HG03558 (cell line): ENCODE results near the gene DPT.

Experiments
- ATAC-seq: cut with Tn5 transposase; IDR thresholded peaks from one replicate; pipeline ENCODE4 v1.9.1; 2021; ENCODE audit warnings: moderate number of reproducible peaks; ENCODE audit not compliant: unreplicated experiment; ENCODE audit errors: extremely low read depth

DPT gene

DNA sequence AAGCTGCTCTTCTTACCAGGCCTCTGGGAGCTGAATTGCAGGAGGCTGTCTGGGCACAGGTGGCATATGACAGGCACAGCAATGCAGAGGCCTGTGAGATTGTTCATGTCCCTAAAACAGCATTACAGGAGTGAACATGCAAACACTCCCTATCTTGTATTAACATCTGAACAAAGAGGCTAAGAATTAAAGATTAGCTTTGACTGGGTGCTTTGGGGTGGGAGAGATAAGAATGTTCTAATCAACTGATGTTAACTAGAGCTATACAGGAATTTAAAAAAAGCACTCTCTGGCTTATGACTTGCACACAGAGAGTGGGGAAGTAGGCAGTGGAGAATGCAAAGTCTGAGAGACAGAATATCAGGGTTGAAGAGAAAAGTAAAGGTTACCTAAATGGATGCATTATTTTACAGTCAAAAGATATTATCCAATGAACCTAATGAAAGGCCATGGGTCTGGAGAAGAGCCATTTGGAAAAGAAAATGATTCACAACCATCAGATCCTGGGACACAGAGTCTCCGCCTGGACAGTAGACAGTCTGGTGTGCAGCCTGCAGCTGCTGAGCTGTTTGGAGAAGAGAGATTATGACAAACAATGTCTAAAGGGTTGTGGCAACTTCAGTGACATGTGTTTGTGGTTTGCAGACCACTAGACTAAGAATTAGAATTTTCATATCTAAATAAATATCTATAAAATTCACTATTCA, 20.2 kb downstream of the DPT start:
- ATAC-seq, result no peak

DNA sequence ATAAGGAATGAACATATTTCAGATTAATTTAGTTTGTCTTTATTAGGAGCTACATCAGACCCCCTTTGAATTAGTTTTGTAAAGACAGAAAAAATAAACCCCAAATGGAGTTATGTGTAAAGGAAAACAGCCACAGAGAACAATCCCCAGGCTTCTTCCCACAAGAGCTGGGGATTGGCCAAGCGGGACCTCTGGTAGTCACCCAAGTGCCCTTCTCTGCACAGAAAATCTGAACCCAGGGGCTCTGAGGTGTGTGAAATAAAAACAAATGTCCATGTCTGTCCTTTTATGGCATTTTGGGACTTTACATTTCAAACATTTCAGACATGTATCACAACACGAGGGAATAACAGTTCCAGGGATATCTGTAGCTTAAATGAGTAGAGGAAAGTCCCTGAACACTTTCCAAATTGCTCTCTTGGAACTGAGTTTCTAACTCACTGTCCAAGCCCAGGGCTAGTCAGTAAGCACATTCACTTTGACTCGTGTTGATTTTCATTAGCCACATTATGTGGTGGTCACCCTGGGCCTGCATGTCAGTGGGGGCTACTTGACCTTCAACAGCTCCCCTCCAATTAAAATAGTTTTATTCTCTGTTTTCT, 22.5 kb downstream of the DPT start:
- no peak for ATAC-seq

DNA sequence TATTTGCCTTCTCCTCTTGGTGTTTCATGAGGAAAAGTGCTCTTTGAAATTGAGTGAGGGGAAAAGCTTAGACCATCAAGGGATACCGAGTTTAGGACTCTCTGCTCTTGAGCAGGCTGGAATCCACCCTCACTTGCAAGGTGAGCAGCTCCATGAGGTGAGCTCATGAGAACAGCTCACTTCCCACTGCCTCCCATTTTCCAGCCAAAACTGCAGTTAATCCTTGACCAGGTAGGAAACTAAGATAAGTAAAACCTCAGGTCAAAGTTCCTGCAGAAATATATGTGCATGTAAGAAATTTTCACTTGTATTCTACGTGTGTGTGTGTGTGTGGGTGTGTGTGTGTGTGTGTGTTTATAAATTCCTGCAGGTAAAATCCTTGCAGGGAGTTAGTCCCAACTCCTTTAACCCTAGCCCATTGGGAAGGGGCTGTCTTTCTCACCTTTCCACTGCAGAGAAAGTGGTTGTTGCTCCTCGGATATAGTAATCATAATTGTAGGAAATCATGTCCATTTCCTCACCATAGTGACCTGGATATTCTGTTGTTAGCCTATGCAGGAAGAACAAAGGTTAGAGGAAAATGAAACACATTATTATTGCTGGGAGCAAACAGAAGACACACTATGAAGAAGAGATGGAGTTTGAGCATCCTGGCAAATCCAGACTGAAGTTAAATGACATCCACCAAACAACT, 28.3 kb downstream of the DPT start:
- no peak for ATAC-seq

DNA sequence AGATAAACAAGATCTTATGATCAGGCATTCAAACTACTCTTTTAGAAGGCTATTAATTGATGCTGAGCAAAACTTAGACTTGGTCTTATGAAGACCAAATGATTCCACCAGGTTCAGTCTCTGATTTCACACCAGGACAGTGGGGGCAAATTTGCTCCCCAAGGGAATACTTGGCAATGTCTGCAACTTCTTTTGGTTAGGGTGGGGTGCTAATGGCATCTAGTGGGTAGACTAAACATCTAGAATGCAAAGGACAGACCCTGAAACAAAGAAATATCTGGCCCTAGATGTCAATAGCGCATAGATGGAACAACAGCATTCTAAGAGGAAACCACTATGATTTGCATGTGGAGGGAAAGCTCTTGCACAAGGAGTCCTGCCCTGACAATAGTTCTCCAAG, 30.6 kb downstream of the DPT start:
- no peak for ATAC-seq

DNA sequence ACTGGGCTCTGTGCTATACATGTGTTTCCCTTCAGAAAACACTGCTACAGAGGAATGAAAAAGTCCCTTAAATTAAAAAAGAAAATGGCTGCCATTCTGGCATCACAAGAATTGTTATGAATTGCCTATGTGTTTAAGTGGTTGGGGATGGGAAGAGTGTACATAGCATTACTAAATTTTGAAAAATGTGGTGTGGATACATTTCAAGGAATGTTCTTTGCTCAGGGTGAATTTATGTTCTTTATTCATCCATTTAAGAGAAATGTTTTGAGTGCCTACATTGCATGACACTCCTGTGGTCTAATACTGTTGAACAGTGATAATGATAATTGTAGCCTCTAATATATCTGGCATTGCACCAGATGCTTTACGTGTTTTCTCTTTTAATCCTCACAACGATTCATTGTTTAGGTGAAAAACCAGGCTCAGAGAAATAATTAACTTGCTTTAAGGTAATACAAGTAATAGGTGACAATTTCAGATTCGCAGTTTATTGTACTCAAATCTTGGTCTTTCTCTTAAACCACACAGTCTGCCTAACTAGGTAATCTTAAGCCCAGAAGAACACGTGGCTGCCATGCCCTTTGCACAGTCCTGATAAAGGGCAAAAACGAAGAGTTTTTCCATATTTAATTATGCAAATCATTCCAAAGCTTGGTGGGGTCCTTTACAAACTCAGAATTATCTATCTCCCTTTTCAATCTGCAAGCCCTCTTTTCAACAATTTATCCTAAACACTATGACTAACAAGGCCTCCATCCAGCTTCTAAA, 31.5 kb downstream of the DPT start:
- ATAC-seq, result no peak

DNA sequence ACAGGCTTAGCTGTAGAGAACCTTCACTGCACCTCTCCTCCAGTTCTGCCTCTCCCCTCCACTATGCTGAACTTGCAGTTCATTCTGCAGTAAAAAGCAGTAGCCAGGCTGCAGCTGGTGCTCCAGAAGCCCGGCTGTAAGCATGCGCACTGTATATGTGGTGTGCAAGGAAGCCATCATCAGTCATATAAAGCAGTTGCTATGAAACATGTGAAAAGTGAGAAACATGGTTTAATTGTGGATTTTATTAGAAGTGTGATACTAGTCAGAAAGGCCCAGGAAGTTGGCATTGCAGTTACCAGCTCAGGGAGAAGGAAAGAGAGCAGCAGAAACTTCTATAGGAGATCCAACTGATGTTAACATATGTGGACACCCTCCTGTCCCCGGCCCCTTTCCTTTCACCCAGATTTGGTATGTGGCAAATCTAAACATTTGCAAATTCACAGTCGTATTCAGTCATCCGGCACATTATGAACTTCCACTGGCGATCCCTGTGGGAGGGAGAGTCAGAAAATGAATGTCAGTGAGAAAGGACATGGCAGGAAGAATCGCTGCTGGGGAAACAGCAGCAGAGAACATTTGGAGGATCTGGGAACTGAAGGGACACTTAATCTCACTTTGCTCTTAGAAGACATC, 32.8 kb downstream of the DPT start:
- ATAC-seq, result no peak

DNA sequence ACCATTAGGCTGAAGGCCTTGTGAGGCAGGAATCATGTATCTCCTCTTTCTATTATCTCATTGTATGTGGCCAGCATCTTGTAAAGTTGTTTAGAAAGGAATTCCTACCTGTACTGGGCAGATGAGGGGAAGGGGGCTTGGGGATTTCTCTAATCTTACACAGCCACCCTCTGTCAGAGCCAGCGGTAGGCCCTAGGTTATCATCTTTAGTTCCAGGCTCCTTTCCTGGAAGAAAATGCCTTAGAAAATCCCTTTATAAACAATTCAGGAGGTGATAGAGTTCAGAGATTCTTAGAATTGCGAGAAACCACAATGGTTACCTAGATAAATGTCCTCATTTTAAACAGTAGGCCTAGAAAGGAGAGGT, 35.2 kb downstream of the DPT start:
- ATAC-seq, result no peak

DNA sequence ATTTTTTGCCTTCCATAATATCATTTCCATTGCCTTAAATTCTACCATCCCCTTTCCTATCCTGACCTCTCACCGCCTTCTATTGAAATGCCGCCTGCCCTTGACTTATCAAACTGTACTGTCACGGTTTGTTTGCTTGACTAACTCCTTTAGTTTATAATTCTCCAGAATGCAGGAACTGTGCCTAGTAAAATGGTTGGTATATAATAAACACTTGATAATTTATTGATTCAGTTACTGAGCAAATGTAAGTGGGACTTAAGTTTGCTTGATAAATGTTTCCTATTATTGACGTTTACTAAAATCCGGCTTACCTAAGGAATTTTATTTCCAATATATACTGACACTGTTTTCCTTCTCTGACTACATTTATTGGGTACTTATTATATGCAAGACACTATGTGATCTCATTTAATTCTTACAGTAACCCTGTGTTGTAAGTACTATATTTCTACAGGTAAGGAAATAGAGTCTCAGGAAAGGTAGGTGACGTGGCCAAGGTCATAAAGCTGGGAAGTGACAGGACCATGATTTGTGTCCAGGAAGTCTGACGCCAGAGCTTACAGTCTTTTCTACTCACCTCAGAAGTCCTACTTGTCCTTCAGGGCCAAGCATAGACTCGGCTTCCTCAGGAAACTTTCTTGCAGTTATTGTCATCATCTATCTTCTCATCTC, 35.7 kb downstream of the DPT start:
- no peak for ATAC-seq

DNA sequence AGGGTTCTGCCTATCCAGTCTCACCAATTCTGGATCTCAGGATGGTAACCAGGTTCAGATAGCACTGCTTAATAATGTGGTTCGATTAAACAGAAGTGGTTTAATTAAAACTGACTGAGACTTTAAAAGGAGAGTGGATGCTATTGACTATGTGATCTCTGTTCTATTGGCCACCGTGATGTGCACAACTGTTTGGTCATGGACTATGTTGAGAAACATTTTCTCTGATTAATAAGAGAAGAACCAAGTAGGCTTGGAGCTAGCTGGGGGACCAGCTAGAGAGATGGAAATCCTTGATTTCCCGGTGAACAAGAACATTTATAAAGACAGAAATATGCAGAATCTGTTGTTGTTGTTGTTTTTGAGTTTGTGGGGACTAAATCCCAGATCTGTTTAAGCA, 36.5 kb downstream of the DPT start:
- no peak for ATAC-seq

DNA sequence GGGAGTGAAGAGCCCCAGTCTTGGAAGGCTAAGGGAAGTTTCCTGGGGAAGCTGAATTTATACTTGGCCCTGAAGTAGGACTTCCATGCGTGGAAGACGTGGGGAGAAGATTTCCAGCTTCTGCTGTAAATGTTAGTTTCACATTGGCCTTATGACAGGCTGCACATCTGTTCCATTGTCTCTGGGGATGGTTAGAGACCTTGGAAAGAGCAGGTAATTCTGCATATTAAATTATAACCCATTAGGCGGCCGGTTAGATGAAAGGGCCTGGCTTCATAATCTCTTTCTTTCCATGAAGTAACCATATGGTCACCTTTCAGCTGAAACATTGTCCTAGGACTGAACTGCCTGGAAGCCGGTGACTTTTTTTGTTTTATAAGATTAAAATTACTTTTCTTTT, 37.5 kb downstream of the DPT start:
- no peak for ATAC-seq

DNA sequence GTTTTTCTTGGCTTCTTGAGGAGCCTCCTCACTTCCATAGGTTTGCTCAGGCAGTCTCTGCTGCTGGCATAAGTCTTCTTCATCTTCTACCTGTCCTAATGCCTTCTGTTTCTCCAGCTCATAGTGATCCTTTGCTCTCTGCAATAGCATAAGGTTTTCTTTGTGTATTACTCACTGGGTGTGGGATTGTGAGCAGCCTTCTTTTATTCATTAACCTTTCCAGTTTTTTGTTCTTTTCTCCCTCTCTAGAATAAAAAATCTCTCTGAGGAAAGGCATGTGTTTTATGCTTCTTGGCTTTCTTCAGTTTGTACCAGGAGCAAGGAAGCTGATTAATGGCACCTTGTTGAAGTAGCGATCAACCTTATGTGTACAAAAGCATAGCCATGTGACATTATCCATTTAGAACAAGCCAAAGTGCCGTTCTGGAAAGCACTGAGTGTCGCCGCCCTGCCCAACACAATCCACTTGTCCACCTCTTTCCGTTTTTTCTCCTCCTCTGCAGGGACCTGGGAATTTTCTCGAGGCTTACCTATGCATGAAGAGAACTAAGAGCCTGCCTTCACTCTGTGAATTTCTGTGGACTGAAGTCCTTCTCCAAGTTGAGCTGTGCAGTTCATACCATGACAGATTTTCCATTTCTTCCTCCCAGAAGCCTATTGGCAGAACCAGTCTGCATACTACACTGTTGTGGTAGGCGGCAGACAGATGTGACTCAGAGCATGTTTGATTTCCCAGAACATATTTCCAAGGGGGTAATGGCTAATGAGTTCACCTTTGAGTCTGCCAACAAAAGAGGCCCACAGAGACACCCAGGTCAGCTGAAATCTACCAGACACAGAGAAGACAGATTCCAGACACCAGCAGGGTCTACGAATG, 39.0 kb downstream of the DPT start:
- ATAC-seq, result no peak

DNA sequence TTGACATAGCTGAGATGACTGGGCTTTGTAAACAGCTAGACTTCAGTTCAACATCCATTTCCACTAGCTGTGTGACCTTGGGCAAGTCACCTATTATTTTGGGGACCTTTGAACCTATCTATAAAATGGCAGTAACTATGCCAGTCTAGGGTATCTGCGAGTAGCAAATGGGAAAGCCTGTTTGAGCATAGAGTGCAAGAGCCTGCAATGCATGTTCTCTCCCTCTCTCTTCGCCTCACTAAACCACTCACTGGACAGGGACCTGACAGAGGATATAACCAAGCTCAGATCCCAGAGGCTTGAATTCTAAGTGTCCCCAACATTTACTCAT, 39.7 kb downstream of the DPT start:
- no peak for ATAC-seq

DNA sequence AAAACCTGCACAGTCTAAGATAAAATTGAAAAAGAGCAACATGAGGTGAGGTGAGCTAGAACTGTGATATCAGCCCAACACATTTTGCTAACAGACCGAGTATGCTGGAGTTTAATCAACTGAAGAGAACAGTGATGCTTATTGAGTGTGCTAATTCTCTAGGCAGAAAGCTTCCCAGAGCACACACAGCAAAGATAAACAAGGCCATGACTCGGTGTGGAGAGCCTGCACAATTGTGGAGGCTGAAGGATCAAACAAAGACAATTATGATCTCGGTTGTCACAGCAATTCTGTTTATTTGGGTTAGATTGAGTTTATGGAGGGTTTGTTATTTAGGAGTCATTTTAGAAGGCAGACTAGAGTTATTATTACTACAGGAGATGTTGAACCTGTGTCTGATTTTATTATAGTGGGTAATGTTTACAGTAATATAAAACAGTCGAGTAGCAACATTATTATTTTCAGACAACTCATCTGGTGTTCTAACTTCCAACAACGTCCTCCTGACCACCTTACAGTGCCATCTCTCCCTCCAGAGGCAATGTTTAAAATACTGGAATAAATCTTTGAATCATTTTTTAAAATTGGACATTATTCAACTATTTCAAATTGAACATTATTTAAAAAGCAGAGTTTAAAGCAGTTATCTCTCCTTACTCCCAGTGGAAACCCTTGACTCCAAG, 40.2 kb downstream of the DPT start:
- no peak for ATAC-seq

DNA sequence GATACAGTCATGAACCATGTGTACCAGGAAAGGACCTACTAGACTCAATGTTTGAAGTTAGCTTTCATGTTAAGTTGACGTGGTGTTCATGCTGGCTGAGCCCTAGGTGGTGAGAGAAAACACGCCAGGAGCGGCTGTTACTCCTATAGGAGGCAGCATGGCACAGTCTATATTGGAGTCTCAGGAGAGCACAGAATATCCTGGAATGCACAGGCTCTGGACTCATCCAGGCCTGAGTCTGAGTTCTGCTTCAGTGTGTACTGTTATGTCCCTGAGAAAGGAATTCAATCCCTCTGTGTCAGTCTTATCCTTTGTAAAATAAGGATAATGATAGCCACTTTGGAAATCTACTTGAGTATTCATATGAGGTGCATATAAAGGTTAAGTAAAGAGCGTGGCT, 41.2 kb downstream of the DPT start:
- ATAC-seq, result no peak

DNA sequence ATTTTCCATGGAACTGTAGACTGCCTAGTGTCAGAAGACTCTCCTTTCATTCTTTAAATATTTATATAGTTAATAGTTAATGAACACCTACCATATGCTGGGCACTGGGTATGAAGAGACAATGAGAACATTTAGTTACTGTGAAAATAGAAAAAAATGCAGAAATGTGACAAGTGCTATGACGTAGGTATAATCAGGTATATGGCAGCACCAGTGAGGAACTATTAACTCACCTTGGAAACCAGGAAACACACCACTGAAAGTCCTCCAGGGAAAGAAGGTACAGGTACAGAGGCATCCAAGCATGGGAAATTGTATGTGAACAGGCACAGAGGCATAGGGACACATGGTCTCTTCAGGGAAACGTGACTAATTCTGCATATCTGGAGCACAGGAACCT, 42.3 kb downstream of the DPT start:
- no peak for ATAC-seq

DNA sequence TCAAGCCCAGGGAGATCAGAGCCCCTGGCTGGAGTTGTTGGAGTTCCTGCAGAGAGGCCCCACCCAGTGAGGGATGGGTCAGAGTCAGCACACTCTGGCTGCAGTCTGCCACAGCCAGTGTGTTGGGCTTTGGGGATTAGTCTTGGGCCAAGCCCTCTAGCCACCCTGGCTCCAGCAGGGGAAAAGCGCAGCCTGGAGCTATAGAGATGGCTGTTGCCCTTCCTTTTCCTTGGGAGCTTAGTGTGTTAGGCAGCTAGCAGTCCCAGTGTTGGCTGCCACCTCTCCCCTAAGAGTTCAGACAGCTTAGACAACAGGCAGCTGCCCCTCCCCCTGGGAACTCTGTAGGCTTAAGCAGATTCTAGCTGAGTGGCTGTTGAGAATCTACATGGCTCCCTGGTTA, 45.1 kb downstream of the DPT start:
- no peak for ATAC-seq

DNA sequence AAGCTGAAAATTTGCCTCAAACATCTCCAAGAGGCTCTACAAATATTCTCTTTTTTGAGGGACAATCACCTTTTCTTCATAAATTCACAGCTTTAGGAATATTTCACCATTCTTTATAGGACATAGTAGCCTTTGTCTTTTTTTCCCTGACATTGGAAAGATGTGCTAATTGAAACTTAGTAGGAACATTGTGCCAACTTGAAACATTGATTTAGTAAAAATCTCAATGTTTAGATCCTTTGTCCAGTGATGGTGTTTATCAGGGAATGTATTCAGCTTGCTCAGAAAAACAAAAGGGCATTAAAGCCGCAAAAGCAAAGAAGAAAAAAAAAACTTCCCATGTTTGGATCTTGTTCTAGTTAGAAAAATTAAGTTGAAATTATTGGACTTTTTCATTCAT, 52.1 kb downstream of the DPT start:
- no peak for ATAC-seq

DNA sequence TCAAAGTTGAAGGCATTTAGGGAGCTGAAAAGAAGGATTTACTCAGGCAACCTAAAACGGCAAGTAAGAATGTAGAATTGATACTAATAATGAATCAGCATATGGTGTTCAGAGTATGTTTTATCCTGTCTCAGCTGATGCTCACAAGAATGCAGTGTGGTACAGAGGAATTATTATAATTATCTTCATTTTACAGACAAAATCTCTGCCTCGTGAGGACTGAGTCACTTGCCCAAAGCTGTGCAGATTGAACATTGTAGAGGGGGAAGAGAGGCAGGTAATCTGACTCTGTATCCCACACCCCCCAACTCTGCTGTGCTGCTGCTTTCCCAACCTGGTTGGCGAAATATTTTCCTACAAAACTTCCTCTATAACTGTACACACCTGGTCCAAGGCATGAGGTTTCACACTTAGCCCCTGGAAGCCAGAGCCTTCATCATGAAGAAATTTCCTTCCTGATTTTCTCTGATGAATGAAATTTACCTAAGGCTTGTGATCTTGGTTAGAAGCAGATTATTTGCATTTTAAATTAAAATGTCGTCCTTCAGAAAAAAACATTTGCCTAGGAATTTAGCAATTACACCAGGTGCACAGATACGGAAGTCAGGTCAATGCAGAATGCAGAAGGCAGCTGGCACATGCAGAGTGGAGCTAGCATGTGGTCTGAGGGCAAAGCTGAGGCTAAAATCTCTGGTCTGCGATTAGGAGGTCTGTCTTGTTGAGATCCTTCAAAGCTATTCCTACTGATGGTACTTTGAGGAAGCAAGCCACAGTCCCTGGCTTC, 52.8 kb downstream of the DPT start:
- ATAC-seq, result no peak
